ENCODE measurements around the gene WDR1. TPM values are rescaled to one million over a fixed set of nuclear protein-coding genes. Genes with fewer than 3 reads are reported as not detected.

Gene WDR1
- total RNA-seq, 4 donors from 2014 or later = 57.3 to 84.2 (median 72.7) TPM

GRCh38 chr4:10081218-10081606, 35.4 kb downstream of the WDR1 start:
- H3K27me3 ChIP-seq = no peaks in the 10 kb centered on the region
- ATAC-seq (no peak), DNase-seq (no peak)
- H3K9me3 ChIP-seq = no peaks in the 10 kb centered on the region
- in situ Hi-C loops (cut with MboI; ENCODE audit: low sequenced_read_pairs in 4 of 4) (no loop called here), intact Hi-C loops (cut with DNase I; ENCODE audit: low total_unique reads) (no loop called here)
- TF ChIP-seq POLR2A (IDR thresholded peaks at IDR 0.05) = no peak
- TF ChIP-seq, protein P1, sequence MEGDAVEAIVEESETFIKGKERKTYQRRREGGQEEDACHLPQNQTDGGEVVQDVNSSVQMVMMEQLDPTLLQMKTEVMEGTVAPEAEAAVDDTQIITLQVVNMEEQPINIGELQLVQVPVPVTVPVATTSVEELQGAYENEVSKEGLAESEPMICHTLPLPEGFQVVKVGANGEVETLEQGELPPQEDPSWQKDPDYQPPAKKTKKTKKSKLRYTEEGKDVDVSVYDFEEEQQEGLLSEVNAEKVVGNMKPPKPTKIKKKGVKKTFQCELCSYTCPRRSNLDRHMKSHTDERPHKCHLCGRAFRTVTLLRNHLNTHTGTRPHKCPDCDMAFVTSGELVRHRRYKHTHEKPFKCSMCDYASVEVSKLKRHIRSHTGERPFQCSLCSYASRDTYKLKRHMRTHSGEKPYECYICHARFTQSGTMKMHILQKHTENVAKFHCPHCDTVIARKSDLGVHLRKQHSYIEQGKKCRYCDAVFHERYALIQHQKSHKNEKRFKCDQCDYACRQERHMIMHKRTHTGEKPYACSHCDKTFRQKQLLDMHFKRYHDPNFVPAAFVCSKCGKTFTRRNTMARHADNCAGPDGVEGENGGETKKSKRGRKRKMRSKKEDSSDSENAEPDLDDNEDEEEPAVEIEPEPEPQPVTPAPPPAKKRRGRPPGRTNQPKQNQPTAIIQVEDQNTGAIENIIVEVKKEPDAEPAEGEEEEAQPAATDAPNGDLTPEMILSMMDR (IDR thresholded peaks at IDR 0.05 in 4 of 5, conservative IDR thresholded peaks at IDR 0.05 in 1 of 5) = no peak
- H3K4me3 ChIP-seq = no peak overlapping the region
- H3K36me3 ChIP-seq = peaks cover 0 to 90% of the 10 kb centered on the region in 2 donors
- H3K27ac ChIP-seq = no peak overlapping the region
- peaks cover 26 to 30% of the 10 kb centered on the region in 2 donors for H3K4me1 ChIP-seq

- Histone ChIP-seq H3K27ac (no peak overlapping the region), H3K9me3 (no peaks in the 10 kb centered on the region), H3K27me3 (no peaks in the 10 kb centered on the region), H3K36me3 (peaks cover 0 to 90% of the 10 kb centered on the region in 2 donors), H3K4me1 (peaks cover 21 to 25% of the 10 kb centered on the region in 2 donors), H3K4me3 (no peak overlapping the region)
- TF ChIP-seq, protein P1 (IDR thresholded peaks at IDR 0.05 in 4 of 5, conservative IDR thresholded peaks at IDR 0.05 in 1 of 5) = no peak
- no peak for TF ChIP-seq POLR2A (IDR thresholded peaks at IDR 0.05)
- DNase-seq = peak in 1 of 2 donors; percentile 1
- no peak for ATAC-seq
- intact Hi-C loops (cut with DNase I; ENCODE audit: low total_unique reads) (no loop called here), in situ Hi-C loops (cut with MboI; ENCODE audit: low sequenced_read_pairs in 4 of 4) (no loop called here)
Observed at GRCh38 chr4:10080589-10081217, 35.9 kb downstream of the WDR1 start.

GRCh38 chr4:10079912-10080588, 36.5 kb downstream of the WDR1 start:
- intact Hi-C loops (cut with DNase I; ENCODE audit: low total_unique reads) = no loop called here
- H3K27me3 ChIP-seq = no peaks in the 10 kb centered on the region
- TF ChIP-seq, protein P1 (IDR thresholded peaks at IDR 0.05 in 4 of 5, conservative IDR thresholded peaks at IDR 0.05 in 1 of 5) = no peak
- no peak for TF ChIP-seq POLR2A (IDR thresholded peaks at IDR 0.05)
- in situ Hi-C loops (cut with MboI; ENCODE audit: low sequenced_read_pairs in 4 of 4) = no loop called here
- no peaks in the 10 kb centered on the region for H3K9me3 ChIP-seq
- peak overlapping the region in 1 of 4 donors; percentile 50 for H3K27ac ChIP-seq
- DNase-seq = peak in 1 of 2 donors; percentile 0
- no peak for ATAC-seq
- H3K36me3 ChIP-seq = peaks cover 0 to 90% of the 10 kb centered on the region in 2 donors
- H3K4me3 ChIP-seq = no peak overlapping the region
- peaks cover 15 to 18% of the 10 kb centered on the region in 2 donors for H3K4me1 ChIP-seq

GRCh38 chr4:10079256-10079655, 37.3 kb downstream of the WDR1 start:
- H3K4me1 ChIP-seq = peaks cover 8 to 10% of the 10 kb centered on the region in 2 donors
- H3K36me3 ChIP-seq = peaks cover 0 to 96% of the 10 kb centered on the region in 2 donors
- peak overlapping the region in 3 of 4 donors; percentile 23 to 50 (median 33) for H3K27ac ChIP-seq
- intact Hi-C loops (cut with DNase I; ENCODE audit: low total_unique reads) (no loop called here), in situ Hi-C loops (cut with MboI; ENCODE audit: low sequenced_read_pairs in 4 of 4) (no loop called here)
- no peak for TF ChIP-seq POLR2A (IDR thresholded peaks at IDR 0.05)
- TF ChIP-seq, protein P1 (IDR thresholded peaks at IDR 0.05 in 4 of 5, conservative IDR thresholded peaks at IDR 0.05 in 1 of 5) = no peak
- no peaks in the 10 kb centered on the region for H3K27me3 ChIP-seq
- no peak overlapping the region for H3K4me3 ChIP-seq
- ATAC-seq (no peak), DNase-seq (peak in 1 of 2 donors; percentile 12)
- no peaks in the 10 kb centered on the region for H3K9me3 ChIP-seq
